ENCODE results near the gene GRIK4. TPM values are rescaled to one million over a fixed set of nuclear protein-coding genes. Genes with fewer than 3 reads are reported as not detected.

Gene GRIK4
- total RNA-seq, 2 experiments from 2014 or later = 0.06 TPM; not detected in 1

DNA sequence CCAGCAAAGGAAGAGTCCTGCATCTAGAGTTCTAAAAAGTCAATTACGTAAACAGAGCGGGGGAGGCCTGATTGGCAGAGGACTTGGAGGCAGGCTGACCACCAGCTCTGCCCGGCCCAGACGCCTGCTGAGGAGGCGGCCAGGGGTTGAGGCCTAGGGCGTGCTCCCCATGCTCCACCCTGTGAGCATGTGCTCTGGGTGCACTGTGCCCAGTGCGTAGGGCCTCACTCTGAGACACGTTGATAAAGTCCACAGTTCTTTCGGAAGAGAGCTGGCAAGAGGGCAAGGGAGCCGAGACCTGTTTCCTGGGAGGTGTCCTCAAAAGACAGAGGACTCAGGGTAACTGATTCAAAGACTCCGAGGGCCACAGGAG is 25.2 kb downstream of the GRIK4 start:
- no peak overlapping the region for H3K4me3 ChIP-seq (ENCODE audit: low read depth, low read length, poor library complexity, severe bottlenecking)
- H3K9me2 ChIP-seq (ENCODE audit: insufficient read depth, low read length) = no peaks in the 10 kb centered on the region
- H4K20me1 ChIP-seq (ENCODE audit: insufficient read depth, low read length) = no peaks in the 10 kb centered on the region
- TF ChIP-seq EZH2phosphoT487 (IDR thresholded peaks at IDR 0.05; ENCODE audit: borderline replicate concordance, low read depth, low read length) = no peak
- TF ChIP-seq, protein P1, sequence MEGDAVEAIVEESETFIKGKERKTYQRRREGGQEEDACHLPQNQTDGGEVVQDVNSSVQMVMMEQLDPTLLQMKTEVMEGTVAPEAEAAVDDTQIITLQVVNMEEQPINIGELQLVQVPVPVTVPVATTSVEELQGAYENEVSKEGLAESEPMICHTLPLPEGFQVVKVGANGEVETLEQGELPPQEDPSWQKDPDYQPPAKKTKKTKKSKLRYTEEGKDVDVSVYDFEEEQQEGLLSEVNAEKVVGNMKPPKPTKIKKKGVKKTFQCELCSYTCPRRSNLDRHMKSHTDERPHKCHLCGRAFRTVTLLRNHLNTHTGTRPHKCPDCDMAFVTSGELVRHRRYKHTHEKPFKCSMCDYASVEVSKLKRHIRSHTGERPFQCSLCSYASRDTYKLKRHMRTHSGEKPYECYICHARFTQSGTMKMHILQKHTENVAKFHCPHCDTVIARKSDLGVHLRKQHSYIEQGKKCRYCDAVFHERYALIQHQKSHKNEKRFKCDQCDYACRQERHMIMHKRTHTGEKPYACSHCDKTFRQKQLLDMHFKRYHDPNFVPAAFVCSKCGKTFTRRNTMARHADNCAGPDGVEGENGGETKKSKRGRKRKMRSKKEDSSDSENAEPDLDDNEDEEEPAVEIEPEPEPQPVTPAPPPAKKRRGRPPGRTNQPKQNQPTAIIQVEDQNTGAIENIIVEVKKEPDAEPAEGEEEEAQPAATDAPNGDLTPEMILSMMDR (conservative IDR thresholded peaks at IDR 0.05; ENCODE audit: low read length) = no peak
- BruUV-seq (replicated peaks) = no TSS peak
- no peak for DNase-seq (ENCODE audit: low spot score)
- no peak overlapping the region for H2AFZ ChIP-seq (ENCODE audit: low read length)
- ChIA-PET POLR2A (no interaction called here), CTCF (ENCODE audit: unreplicated experiment) (no interaction called here)
- H3K9me3 ChIP-seq (ENCODE audit: low read length) = peaks cover 2% of the 10 kb centered on the region; the same call in 1 of the 2 replicates
- H3K27ac ChIP-seq (ENCODE audit: low read depth, low read length, poor library complexity, severe bottlenecking) = no peak overlapping the region
- no peak overlapping the region for H3K4me2 ChIP-seq (ENCODE audit: low read length)
- no peaks in the 10 kb centered on the region for H3K79me2 ChIP-seq (ENCODE audit: insufficient read depth, low read depth, low read length)
- intact Hi-C loops (cut with micrococcal nuclease; ENCODE audit: unreplicated experiment) = no loop called here
- no peaks in the 10 kb centered on the region for H3K4me1 ChIP-seq (ENCODE audit: insufficient read depth, low read length, poor library complexity, severe bottlenecking)
- H3K36me3 ChIP-seq (ENCODE audit: insufficient read depth, low read length) = no peaks in the 10 kb centered on the region

DNA sequence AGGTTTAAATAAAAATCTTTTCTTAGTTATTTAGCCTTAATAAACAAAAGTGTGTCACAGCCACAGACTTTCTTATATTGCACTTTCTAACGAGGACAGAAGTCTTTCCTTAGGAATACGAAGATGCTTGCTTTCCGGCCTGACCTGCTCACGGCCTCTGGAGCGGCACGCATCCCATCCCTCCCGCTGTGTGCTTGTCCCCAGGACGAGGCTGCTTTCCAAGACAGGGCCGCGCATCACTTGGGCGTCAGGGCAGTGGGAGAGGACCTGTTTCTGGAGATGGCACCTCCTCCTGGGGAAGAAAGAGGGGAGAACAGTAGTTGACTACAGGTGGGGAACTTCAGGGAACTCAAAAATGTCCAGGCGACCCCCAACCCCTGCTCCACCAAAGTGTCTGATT is 26.4 kb downstream of the GRIK4 start:
- DNase-seq (ENCODE audit: low spot score) = no peak
- BruUV-seq (replicated peaks) = no TSS peak
- H3K4me3 ChIP-seq (ENCODE audit: low read depth, low read length, poor library complexity, severe bottlenecking) = no peak overlapping the region
- POLR2A ChIA-PET = no interaction called here
- H3K9me2 ChIP-seq (ENCODE audit: insufficient read depth, low read length) = no peaks in the 10 kb centered on the region
- H3K4me2 ChIP-seq (ENCODE audit: low read length) = no peak overlapping the region
- CTCF ChIA-PET (ENCODE audit: unreplicated experiment) = no interaction called here
- no peaks in the 10 kb centered on the region for H3K79me2 ChIP-seq (ENCODE audit: insufficient read depth, low read depth, low read length)
- H3K27ac ChIP-seq (ENCODE audit: low read depth, low read length, poor library complexity, severe bottlenecking) = no peak overlapping the region
- peaks cover 10% of the 10 kb centered on the region; the same call in 1 of the 2 replicates for H3K9me3 ChIP-seq (ENCODE audit: low read length)
- intact Hi-C loops (cut with micrococcal nuclease; ENCODE audit: unreplicated experiment) = no loop called here
- H2AFZ ChIP-seq (ENCODE audit: low read length) = no peak overlapping the region
- TF ChIP-seq, protein P1 (conservative IDR thresholded peaks at IDR 0.05; ENCODE audit: low read length) = no peak
- no peak for TF ChIP-seq EZH2phosphoT487 (IDR thresholded peaks at IDR 0.05; ENCODE audit: borderline replicate concordance, low read depth, low read length)
- no peaks in the 10 kb centered on the region for H3K36me3 ChIP-seq (ENCODE audit: insufficient read depth, low read length)
- no peaks in the 10 kb centered on the region for H4K20me1 ChIP-seq (ENCODE audit: insufficient read depth, low read length)
- no peaks in the 10 kb centered on the region for H3K4me1 ChIP-seq (ENCODE audit: insufficient read depth, low read length, poor library complexity, severe bottlenecking)

DNA sequence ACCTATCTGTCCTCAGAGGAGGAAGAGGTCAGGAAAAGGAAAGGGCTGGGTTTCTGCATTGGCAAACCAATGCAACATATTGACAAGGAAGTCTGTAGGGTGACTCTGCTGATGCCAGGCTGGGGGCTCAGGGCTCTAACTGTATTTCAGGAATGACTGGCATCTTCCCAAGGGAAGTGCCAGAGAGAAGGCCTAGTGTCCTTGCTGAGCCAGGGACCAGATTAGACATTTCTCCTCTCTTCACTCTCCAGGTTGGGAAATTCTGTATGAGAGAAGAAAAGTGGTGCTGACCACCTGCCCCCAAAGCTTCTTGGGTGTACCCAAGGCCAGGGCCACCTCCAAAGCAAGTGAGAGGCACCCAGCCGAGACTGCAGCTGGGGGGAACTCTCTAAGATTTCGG is 27.2 kb downstream of the GRIK4 start:
- ChIA-PET POLR2A (no interaction called here), CTCF (ENCODE audit: unreplicated experiment) (no interaction called here)
- H3K4me3 ChIP-seq (ENCODE audit: low read depth, low read length, poor library complexity, severe bottlenecking) = no peak overlapping the region
- no peak overlapping the region for H2AFZ ChIP-seq (ENCODE audit: low read length)
- no peak for DNase-seq (ENCODE audit: low spot score)
- H3K36me3 ChIP-seq (ENCODE audit: insufficient read depth, low read length) = no peaks in the 10 kb centered on the region
- BruUV-seq (replicated peaks) = no TSS peak
- no peaks in the 10 kb centered on the region for H3K79me2 ChIP-seq (ENCODE audit: insufficient read depth, low read depth, low read length)
- intact Hi-C loops (cut with micrococcal nuclease; ENCODE audit: unreplicated experiment) = no loop called here
- H3K27ac ChIP-seq (ENCODE audit: low read depth, low read length, poor library complexity, severe bottlenecking) = no peak overlapping the region
- H3K9me2 ChIP-seq (ENCODE audit: insufficient read depth, low read length) = no peaks in the 10 kb centered on the region
- no peaks in the 10 kb centered on the region for H4K20me1 ChIP-seq (ENCODE audit: insufficient read depth, low read length)
- H3K4me2 ChIP-seq (ENCODE audit: low read length) = no peak overlapping the region
- H3K9me3 ChIP-seq (ENCODE audit: low read length) = peaks cover 10% of the 10 kb centered on the region; the same call in 1 of the 2 replicates
- TF ChIP-seq, protein P1 (conservative IDR thresholded peaks at IDR 0.05; ENCODE audit: low read length) = no peak
- no peak for TF ChIP-seq EZH2phosphoT487 (IDR thresholded peaks at IDR 0.05; ENCODE audit: borderline replicate concordance, low read depth, low read length)
- H3K4me1 ChIP-seq (ENCODE audit: insufficient read depth, low read length, poor library complexity, severe bottlenecking) = no peaks in the 10 kb centered on the region

Measured in OCI-LY7 (cell line).